UCSD-AML1 (cell line): Measurements from ENCODE around the gene SPDYE4.

Experiments used
- DNase-seq: peaks from one replicate; lab custom pipeline; 2025; ENCODE audit not compliant: unreplicated experiment; lab: John Stamatoyannopoulos, UW

The SPDYE4 gene

DNA sequence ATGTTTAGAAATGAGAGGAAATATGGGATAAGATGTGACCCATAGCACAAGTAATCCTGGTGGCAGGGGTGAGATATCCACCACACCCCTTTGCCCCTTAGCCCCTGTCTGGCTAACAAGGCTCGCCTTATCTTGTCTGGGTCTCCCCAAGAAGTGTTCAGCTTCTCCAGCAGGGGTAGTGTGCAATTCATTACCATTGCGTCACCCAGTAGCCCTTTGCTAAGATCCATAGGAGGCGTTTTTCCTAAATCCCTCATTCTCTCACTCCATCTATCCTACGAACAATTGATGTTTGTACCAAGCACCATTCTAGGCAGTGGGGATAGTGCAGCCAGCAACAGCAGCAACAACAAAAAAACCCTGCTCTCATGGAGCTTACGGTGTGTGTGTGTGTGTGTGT is 44.5 kb downstream of the SPDYE4 start:
- no peak for DNase-seq

DNA sequence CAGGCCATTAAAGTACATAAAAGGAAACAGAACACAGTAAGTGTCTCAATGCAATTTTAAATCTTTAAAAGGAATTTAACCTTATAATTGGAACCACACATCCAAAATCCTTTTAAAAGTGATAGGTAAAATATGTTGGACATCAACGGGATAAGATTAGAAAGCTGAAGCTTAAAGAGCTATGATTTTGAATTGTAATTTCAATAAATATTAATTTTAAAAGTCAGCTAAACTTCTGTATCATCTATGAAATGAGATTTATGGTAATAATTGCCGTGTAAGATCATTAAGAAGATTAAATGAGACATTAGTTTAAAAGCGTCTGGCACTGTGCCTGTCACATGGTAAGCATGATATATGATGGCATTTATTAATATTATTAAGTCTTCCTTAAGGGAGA is 45.0 kb downstream of the SPDYE4 start:
- no peak for DNase-seq

DNA sequence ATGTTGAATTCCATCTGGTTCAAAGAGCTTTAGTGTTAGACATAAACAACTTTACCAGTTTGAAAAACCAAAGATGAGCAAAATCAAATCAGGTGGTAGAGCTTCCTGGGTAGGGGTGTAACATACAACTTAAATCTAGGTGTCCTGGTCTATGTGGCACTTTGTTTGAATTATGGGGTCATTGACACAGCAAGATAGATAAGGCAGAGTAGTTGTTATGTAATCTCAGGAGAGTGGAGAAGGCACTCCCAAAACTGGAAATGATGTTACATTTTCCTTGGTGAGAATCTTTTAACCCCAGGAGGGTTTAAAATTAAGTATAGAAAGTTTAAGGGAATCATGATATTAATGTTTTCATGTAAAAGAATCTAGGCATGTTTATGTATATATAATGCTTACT is 45.6 kb downstream of the SPDYE4 start:
- no peak for DNase-seq

DNA sequence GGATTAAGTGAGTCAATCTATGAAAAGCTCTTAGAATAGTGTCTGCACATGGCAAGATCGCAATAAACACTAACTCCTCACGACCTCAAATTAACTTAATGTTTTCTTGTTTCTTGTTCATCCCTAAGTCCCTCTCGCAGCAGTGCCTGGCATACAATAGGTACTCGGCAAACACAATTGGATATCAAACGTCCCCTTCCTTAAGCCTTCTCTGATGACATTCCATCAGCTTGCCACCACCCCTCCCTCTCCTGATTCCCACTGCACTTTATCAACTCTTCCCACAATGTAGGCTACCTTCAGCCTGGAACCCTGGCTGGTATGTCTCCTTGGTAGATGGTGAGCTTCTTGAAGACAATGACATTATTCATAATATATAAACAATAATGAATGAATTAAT is 47.1 kb downstream of the SPDYE4 start:
- no peak for DNase-seq

DNA sequence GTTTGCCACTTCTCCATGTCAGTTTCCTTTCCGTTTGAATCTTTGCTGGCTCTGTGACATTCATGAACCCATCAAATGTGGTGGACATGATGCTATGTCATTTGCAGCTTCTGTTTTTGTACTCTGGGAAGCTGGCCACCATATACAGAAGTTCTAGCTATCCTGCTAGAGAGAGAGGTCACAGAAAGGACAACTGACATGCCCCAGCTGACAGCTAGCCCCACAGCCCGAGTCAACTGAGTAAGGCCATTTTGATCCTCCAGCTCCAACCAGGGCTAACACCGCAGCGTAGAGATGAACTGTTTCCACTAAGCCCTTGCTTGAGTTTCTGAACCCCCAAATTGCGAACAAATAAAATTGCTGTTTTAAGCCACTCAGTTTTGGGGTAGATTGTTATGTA is 47.5 kb downstream of the SPDYE4 start:
- DNase-seq: no peak

DNA sequence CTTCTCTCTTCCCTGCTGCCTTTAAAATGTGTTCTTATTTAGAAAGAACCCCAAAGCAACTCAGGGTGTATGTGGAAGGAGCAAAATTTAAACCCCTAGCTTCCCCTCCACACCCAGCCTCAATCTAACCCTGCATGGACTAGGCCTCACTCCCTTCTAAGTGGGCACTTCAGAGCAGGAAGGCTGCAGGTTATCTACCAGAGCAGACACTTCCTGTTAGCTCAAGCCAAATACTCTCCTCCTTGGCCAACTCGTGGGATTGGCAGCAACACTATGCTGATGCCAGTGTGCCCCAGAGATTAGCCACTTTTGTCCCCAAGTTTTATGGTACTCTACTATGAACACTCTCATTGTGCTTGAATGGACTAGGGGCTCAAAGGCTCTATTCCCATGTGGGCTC is 49.3 kb downstream of the SPDYE4 start:
- peak; percentile 60 for DNase-seq

DNA sequence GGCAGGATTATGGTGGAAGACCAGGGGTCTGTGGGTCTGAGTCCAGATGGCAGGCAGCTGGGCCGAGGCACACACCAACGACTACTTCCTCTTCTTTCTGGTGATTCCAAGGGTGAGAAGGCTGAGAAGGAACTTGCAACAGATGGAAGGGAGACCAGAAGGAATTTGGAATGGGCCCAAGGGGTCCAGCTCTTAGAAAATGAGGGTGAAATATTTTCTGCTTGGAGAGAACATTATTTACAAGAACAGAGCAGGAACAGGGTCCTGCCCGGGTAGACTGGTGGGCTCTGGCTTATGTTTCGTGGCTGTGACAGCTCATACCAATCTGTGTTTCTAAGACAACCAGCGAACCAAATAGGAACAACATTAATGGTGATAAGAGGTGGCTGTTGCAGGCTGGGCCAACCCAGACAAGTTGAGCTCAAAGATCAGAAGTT is 50.3 kb downstream of the SPDYE4 start:
- DNase-seq: peak; percentile 45

DNA sequence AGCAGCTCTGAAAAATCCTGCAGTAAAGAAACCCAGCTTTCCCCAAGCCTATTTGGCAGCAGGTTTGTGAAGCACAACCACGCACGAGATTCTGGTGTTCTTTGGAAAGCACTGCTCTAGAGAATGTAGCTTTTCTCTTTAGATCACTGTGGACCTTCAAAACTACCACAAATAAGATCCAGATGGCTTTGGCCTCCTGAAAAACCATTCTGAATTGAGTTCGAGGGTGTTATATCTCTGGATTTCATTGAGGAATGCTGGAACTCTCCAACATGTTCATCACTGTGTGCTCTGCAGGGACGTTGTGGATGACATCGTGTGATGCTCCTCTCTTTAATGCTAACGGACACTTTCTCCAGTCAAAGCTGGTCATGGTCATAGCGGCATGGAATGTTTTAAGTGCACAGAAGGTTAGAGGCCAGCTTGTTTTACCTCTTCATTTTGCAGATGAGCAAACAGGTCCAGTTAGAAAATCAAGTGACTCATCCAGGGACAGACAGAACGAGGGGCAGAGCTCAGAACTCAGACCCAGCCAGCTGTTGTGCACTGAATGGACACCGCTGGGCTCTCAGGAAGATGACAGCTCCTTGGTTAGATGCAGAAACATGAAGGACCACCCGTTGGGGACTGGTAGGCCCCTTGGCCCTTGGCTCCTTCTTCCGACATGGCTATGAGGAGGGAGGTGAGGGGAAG is 50.9 kb downstream of the SPDYE4 start:
- no peak for DNase-seq

DNA sequence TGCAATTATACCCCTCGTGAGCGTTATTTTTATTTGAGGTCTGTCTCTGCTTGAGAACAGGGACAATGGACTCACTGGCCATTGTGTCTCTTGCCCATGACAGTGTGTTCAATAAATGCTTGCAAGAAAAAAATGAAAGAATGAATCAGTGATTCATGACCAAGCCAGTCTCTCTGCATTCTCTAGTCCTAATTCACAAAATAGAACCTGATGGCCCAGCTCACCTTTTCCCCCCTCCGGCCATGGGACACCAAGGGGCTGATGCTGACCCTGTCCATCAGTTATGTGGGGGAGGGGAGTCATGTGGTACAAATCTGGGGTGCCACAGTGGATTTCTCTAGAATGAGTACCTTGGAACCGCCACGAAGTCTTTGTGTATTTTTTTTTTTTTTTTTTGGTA is 51.9 kb downstream of the SPDYE4 start:
- no peak for DNase-seq

DNA sequence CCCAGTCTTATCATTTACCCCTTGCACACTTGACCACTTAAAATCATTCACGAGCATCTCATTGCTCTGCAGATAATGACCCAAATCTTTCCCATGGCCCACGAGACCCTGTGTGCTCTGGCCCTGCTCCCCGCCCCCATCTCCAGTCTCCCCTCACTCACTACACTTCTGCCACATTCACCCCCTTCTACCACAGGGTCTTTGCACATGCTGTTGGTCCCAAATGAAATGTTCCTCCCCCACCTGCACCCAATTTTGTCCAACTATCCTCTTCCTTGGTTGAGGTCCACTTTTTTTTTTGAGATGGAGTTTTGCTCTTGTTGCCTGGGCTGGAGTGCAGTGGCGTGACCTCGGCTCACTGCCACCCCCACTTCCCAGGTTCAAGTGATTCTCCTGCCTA is 52.9 kb downstream of the SPDYE4 start:
- DNase-seq: no peak

DNA sequence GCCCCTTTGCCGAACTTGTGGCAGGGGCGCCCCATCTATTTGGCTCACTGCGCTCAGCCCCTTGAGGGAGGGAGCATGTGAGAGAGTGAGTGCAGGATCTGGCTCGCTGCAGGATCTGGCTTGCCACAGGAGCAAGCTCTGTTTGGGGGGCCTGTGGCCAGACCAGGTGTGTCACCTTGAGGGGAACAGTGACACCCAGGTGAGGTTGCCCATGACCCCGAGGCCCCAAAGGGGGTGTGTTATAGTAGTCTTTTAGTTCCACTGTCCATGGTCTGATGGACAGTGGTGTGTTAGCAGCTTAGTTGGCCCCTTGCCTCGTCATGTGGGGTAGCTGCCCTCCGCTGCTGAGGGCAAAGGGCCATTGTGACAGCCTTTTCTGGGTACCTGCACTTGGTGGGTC is 55.3 kb downstream of the SPDYE4 start:
- no peak for DNase-seq

DNA sequence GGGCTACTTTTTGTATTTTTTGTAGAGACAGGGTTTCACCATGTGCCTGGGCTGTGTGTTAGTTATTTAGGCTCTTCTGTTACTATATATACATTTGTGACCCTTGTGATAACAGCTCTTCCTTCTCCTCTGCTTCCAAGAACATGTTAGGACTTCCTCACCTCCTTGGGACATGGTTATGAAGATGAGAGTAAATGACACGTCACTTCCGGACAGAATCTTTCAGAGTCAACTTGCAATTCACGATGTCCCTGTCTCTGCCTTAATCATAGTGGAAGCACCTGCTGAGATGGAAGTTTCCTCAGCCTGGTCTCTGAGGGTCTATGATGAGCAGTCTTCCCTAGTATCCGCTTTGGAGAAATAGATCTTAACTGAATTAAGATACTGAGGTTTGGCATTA is 56.6 kb downstream of the SPDYE4 start:
- DNase-seq: no peak

DNA sequence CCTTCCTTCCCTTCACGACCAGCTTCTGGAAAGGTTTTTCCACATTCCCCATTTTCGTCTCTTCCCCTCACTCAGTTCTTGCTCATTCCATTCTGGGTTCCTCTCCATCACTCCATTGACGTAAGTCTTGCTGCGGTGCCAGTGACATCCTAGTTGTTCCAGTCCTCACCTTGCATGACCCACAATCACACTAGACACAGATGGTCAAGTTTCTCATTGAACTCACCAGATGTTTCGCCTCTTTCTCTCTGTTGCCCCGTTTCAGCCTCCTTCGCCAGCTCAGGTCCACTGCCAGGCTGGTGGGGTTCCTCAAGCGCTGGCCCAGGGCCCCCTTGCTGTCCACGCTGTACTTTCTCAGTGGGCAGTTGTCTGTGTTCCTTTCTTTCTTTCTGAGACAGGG is 57.1 kb downstream of the SPDYE4 start:
- no peak for DNase-seq
